HG03460 (cell line): ENCODE data around the gene APBB1IP.
"Not testable (repeated sequence)": the region's sequence is repeated elsewhere in the genome, so short reads cannot be mapped to it uniquely, and the experiment has no call there.

Experiments
- ATAC-seq: cut with Tn5 transposase; IDR thresholded peaks from one replicate; pipeline ENCODE4 v1.9.1; 2021; ENCODE audit not compliant: unreplicated experiment

Gene APBB1IP

GRCh38 chr10:26504429-26504828, 66.3 kb downstream of the APBB1IP start:
- ATAC-seq, result not testable (repeated sequence)

DNA sequence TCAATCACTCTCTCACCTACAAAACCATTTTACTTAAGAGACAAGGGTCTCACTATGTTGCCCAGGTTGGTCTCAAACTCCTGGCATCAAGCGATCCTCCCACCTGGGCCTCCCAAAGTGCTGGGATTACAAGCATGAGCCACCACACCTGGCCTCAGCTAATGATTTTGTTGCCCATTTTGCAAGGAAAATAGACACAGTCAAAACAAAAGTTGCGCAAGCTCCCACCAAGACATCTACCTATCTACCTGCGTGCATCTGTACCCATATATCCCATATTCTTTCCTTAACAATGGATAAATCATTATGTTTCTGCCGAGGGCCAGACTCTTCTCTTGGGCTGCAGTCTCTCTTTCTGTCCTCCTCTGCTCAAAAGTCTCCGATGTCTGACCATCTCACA, 67.3 kb downstream of the APBB1IP start:
- ATAC-seq, result no peak

DNA sequence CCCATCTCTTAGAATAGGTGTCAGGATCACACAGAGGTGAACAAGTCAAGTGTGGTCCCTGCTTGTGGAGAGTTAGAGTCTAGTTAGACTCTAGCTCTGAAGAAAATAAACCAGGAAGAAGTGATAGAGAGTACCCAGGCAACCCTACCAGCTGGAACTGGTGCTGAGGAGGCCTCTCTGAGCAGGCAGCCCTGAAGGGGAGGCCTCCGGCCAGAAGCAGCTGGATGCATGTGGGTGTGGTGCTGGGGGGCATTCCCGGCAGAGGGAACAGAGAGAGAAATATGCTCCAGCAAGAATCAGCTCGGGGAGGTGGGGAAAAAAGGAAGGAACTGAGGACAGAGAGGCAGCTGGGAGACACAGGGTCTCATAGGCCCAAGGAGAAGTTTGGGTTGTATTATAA, 68.6 kb downstream of the APBB1IP start:
- no peak for ATAC-seq

DNA sequence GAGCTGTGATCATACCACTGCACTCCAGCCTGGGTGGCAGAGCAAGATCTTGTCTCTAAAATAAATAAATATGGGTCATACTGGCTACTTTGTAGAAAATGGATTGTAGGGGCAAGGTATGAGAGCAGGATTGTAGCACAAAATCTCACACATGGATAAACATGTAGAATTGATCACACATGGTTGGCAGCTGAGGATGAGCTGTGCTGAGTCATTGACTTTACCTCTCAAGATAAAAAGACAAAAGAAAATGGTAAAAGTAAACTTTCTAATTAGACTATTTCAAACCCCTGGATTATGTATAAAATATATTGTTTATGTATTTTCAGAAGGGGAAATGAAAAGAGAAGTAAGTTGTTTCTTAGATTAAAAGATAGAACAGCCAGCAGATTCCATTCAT, 69.3 kb downstream of the APBB1IP start:
- ATAC-seq, result no peak

- ATAC-seq, result no peak
These were observed 69.9 kb downstream of the APBB1IP start for GRCh38 chr10:26508016-26508415.

GRCh38 chr10:26509307-26509706, 71.2 kb downstream of the APBB1IP start:
- no peak for ATAC-seq

GRCh38 chr10:26513101-26513500, 75.0 kb downstream of the APBB1IP start:
- no peak for ATAC-seq

DNA sequence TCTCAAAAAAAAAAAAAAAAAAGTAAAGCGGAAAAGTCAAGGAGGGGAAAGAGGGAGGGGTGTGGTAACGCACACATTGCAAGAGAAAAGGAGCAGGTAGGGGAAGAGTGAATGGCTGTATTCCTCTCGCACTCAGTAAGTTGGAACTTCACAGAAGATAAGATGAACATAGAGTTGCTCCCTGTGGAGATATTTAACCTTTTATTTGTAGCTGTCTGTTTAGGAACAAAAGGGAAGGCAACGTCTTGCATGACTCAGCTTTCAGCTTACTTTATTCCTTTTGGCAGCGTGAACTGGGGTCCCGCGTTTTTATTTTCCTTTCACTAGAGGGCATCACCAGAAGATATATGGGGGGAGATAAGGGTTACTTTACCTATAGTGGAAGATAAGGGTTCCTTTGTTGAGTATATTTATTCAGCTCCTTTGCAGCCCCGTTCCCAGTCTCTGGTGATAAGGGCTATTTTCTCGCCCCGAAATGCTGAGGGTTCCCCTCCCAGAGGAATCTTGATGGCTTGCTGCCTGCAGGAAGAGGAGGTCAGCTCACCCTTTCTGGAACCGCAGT, 78.5 kb downstream of the APBB1IP start:
- no peak for ATAC-seq

GRCh38 chr10:26517141-26517867, 79.2 kb downstream of the APBB1IP start:
- no peak for ATAC-seq

DNA sequence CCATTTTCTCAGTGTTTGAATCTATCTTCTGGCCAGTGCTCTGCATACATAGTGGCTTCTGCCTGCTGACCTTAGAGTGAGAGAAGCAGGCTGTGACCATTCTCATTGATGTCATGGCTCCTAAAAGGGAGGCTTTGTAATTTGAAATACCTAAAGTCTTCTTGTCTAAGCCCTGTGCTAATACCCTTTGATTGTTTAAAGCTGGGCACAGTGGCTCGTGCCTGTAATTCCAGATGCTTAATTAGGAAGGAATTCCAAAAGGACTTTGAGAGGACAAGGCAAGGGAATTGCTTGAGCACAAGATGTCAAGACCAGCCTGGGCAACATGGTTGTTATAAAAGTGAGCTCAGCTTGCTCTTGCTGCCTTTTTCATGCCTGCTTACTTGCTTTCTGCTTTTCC, 81.7 kb downstream of the APBB1IP start:
- no peak for ATAC-seq

DNA sequence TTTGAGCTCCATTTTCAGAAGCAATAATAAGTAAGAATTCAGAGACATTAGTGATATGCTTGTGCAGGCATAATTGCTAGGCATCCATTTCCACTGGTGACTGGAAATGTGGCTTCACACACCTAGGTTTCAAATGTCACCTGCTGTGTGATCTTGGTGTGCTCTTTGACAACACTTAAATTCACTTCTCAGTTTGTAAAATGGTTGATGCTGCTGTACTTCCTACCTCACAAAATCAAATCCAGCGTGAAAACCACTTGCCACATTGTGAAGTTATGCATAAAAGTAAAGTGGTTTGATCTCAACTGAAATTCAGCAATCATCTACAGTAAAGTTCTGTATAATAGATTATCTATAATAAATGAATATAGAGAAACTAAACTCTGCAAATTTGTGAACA, 82.4 kb downstream of the APBB1IP start:
- no peak for ATAC-seq

DNA sequence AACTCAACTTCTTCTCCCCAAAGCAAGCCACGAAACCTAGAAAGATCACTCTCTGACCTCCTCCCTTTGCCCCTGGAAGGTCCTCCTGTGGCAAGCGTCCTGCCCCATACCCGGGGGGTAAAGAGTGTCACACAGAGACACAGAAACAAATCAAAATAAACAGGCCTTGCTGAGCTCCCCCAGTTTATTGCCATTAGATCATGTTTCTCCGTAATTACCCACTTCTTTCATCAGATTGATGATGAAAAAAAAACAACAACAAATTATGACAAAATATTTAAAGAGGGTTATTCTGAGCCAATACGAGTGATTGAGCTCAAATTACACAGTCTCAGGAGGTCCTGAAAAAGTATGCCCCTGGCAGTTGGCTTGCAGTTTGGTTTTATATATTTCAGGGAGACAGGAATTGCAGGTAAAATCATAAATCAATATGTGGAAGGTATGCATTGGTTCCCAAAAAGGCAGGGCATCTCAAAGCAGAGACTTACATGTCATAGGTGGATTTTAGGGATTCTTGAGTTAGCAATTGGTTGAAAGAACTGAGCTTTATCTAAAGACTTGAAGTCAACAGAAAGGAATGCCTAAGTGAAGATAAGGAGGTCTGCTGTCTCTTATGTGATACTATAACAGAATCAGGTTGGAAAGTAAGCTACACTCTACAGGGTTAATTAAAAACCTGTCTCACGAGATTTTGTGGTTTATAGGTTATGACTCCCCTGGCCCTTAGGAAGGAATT, 86.2 kb downstream of the APBB1IP start:
- no peak for ATAC-seq

DNA sequence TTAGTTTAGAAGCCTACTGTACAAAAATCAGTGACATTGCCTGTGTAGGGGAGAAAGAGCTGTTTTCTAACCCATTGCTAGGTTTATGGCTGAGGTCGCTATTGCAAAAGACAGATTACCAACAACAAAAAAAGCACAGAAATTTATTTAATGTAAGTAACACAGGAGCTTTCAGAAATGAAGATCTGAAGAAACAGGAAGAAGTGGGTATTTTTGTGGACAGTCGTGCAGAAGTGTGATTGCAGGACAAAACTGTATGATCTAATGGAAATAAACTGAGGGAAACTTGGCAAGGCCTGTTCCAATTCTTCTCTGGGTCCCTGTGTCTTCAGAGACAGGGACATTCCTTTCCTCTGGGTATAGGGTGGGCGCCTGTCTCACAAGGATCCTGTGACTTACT, 87.4 kb downstream of the APBB1IP start:
- no peak for ATAC-seq

DNA sequence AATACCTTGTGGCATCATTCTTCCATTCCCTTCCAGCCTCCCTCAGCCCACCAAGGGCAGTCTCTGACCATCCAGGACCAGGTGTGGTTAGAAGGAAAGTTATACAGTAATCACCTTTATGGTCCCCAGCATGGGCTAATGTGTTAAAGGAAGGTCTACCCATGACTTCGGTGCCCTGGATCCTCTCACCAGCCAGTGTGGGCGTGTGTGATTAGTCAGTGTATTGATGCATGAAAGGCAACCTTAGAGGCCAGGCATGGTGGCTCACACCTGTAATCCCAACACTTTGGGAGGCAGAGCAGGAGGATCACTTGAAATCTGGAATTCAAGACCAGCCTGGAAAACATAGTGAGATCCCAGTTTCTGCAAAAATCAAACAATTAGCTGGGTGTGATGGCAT, 88.9 kb downstream of the APBB1IP start:
- ATAC-seq, result no peak

DNA sequence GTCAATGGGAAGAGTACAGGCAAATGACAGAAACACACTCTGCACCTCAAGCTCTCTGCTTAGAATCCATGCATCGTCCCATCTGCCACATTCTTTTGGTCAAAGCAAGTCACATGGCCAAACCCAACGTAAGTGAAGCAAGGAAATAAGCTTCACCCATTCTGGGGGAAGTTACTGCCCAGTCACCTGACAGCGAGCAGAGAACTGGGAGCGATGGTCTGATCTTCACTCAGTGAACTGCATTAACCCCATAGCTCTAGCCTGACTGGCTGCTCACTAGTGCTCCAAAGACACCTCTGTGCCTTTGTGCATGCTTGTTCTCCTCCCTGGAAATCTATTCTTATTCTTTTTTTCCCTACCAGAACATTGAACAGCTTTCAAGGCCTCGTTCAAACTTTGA, 89.9 kb downstream of the APBB1IP start:
- ATAC-seq, result no peak

GRCh38 chr10:26528715-26529393, 90.7 kb downstream of the APBB1IP start:
- ATAC-seq, result no peak

DNA sequence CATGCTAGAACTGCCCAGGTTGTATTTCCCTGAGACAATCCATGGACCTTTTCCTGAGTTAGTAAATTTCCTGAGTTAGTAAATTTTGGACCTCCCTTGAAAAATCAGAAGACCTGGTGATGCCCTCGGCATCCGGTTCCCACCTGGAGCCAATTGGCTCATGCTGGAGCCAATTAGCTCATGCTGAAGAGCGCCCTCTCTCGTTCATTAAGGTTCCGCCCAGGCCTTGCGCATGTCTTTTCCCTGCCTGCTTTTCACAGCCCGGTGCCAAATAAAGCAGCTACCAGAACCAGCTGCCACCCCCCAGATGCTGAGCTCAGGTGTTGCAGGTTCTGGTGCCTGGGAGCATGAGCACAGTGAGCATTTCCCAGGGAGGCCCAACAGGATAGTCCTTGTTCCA, 96.2 kb downstream of the APBB1IP start:
- no peak for ATAC-seq

- no peak for ATAC-seq
These were observed 102.5 kb downstream of the APBB1IP start for GRCh38 chr10:26540601-26541000.

GRCh38 chr10:26543567-26544306, 105.6 kb downstream of the APBB1IP start:
- peak; percentile 72 for ATAC-seq

GRCh38 chr10:26544932-26545331, 106.8 kb downstream of the APBB1IP start:
- no peak for ATAC-seq
